ENCODE data around the gene RAPGEF1.
"Not testable (repeated sequence)": the region's sequence is repeated elsewhere in the genome, so short reads cannot be mapped to it uniquely, and the experiment has no call there.

The RAPGEF1 gene

GRCh38 chr9:131668439-131669268 is 71.2 kb downstream of the RAPGEF1 start:
- peak in 3 of 4 experiments; percentile 22 to 50 (median 37) for DNase-seq

GRCh38 chr9:131668057-131668438 is 71.8 kb downstream of the RAPGEF1 start:
- DNase-seq, result no peak

- DNase-seq, result no peak
Measured at GRCh38 chr9:131667576-131667975, 72.3 kb downstream of the RAPGEF1 start.

- DNase-seq, result peak in 1 of 4 experiments; percentile 10
Measured at GRCh38 chr9:131666774-131667173, 73.1 kb downstream of the RAPGEF1 start.

- no peak for DNase-seq
Measured at GRCh38 chr9:131666029-131666428, 73.8 kb downstream of the RAPGEF1 start.

- no peak for DNase-seq
Measured at GRCh38 chr9:131663288-131663687, 76.6 kb downstream of the RAPGEF1 start.

GRCh38 chr9:131662289-131662621 is 77.6 kb downstream of the RAPGEF1 start:
- DNase-seq, result not testable (repeated sequence)

GRCh38 chr9:131661568-131662288 is 78.1 kb downstream of the RAPGEF1 start:
- DNase-seq, result peak in 2 of 4 experiments; percentile 20 to 57

GRCh38 chr9:131660466-131661405 is 79.1 kb downstream of the RAPGEF1 start:
- DNase-seq, result no peak

GRCh38 chr9:131658377-131659129 is 81.3 kb downstream of the RAPGEF1 start:
- no peak for DNase-seq

GRCh38 chr9:131657940-131658339 is 81.9 kb downstream of the RAPGEF1 start:
- no peak for DNase-seq

- DNase-seq, result no peak
Measured at GRCh38 chr9:131657456-131657855, 82.4 kb downstream of the RAPGEF1 start.

GRCh38 chr9:131657037-131657377 is 82.9 kb downstream of the RAPGEF1 start:
- peak in 1 of 4 experiments; percentile 18 for DNase-seq

- DNase-seq, result peak in 2 of 4 experiments; percentile 37 to 61
Measured at GRCh38 chr9:131656356-131657036, 83.4 kb downstream of the RAPGEF1 start.

GRCh38 chr9:131654369-131654768 is 85.5 kb downstream of the RAPGEF1 start:
- DNase-seq, result not testable (repeated sequence)

GRCh38 chr9:131651599-131651998 is 88.3 kb downstream of the RAPGEF1 start:
- DNase-seq, result no peak

GRCh38 chr9:131651160-131651559 is 88.7 kb downstream of the RAPGEF1 start:
- DNase-seq, result no peak

GRCh38 chr9:131650254-131650653 is 89.6 kb downstream of the RAPGEF1 start:
- no peak for DNase-seq

GRCh38 chr9:131649646-131650045 is 90.2 kb downstream of the RAPGEF1 start:
- no peak for DNase-seq

- no peak for DNase-seq
Measured at GRCh38 chr9:131645078-131645776, 94.6 kb downstream of the RAPGEF1 start.

- DNase-seq, result no peak
Measured at GRCh38 chr9:131642496-131643083, 97.3 kb downstream of the RAPGEF1 start.
